NCI-H226 (cell line): Measurements from ENCODE around the gene RASSF7.

Source experiments
- DNase-seq: peaks from one replicate; pipeline ENCODE4 v3.0.0-alpha.2; 2015

RASSF7 gene

DNA sequence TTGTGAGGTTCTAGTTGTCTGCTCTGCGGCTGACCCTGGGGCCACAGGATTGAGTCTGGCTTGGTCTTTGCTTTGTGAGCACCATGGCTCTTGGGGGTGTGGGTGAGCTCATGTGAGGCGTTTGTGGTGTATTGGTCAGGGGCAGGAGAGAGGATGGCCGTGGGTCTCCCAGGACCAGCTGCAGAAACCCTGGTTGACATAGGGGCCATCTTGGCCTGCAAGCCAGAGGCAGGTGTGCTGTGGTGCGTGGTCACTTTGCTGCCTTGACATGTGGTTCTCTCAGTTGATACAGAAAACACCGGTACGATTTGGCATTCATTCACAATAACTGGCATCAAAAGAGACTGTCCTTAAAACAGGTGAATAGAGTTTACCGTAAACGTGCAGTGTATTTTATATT lies 26.8 kb downstream of the RASSF7 start:
- DNase-seq, result no peak

DNA sequence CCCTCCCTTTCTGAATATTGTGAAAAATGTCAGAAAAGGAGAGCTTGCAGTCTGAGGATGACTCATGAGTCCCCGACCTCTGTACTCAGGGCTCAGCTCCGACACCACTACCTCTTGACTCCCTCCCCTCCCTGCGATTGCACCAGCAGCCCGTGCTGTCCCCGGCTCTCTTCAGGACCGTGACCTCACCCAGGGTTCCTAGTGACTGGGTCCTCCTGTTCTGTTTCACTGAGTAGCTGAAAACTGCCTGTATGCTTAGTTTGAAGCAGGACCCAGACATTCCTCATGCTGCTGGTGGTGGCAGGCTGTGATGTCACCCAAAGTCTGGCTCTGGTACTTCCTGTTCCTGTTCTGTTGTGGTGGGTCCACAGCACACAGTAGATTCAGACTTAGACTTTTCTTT lies 27.2 kb downstream of the RASSF7 start:
- DNase-seq, result no peak

DNA sequence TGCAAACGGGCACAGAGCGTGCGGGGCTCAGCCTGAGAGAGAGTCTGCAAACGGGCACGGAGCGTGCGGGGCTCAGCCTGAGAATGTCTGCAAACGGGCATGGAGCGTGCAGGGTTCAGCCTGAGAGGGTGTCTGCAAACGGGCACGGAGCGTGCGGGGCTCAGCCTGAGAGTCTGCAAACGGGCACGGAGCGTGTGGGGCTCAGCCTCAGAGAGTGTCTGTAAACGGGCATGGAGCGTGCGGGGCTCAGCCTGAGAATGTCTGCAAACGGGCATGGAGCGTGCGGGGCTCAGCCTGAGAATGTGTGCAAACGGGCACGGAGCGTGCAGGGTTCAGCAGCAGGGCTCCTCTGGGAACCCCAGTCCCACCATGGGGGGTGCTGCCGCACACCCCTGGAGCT lies 29.0 kb downstream of the RASSF7 start:
- DNase-seq, result no peak

DNA sequence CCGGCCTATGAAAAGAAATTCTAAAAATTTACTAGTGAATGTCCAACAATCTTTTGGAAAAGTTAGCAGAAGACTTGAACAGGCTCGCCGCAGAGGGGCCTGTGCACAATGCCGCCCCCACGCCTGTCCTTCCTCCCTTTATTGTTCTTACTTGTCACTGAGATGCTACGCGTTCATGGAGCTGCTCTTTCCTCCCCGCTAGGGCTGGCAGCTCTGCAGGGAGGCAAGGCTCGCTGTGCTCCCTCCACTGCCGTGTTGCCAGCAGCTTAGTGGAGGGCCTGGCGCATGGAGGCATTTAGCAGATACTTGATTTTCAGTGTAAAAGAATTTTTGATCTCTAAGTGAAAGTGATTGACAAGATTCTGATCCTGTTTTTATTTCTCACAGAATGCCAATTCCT lies 30.2 kb downstream of the RASSF7 start:
- no peak for DNase-seq

DNA sequence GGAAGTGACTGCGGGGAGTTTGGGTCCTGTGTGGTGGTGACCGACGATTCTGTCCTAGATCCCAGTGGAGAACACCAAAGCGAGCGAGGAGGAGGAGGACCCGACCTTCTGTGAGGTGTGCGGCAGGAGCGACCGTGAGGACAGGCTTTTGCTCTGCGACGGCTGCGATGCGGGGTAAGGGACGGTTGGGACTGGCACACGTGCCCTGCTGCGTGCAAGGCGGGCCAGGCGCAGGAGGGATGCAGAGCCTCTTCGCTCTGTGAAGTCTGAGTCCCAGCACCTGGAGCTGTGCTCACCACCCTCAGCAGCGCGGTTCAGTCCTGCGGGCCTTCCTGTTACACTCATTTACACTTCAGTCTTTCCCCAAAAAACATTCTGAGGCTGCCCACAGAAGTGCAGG lies 31.7 kb downstream of the RASSF7 start:
- no peak for DNase-seq

DNA sequence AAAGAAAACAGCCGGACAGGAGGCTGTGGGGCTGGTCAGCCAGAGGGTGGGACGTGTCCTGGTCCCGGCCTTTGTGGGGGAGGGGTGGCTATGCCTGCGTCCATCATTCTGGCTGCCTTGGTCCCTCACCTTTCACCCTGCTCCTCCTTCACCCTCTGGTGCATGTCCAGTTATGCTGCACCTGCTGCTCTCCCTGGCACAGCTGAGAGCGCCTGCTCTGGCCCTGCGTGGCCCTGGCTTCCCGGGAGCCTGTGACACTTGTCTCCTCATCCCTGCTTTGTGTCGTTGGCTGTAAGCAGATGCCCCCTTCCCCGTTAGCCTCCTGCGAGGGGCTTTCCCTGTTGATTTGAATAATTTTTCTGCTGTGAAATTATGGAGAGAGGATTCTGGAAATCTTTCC lies 32.1 kb downstream of the RASSF7 start:
- no peak for DNase-seq

DNA sequence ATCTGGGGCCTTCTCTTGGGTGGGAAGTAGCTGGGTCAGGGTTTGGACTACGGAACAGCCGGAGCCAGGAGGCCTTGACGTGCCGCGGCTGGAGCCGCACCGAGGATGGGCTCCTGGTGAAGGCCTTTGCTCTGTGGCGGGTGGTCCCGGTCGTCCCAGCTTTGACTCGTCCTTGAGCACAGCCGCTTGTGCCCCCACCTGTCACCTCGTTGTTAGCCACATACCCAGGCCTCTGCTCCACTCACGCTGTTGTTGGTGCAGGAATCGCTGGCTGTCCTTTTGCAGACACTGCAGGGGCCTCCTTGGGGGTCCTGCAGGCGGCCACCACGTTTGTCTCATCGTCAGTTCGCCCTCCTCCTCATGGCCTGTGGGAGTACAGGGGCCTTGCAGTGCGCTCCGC lies 32.6 kb downstream of the RASSF7 start:
- DNase-seq, result no peak

DNA sequence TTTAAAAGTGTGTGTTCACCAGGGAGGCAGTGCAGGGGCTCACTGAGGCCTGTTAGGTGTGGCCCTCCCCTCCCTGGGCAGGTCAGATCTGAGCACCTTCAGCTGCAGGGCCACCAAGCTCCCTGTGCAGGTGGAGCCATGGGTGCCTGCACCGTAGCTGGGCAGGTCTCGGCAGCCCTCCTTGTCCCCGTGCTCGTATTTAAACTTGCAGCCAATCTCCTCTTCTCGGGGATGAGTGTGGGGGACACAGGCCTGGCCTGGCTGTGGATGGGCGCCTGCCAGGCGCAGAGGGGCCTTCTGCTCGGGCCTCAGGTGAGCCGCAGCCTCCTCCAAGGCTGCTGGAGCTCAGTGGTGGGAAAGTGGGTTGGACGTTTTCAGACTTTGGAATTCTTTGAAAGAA lies 34.6 kb downstream of the RASSF7 start:
- no peak for DNase-seq

DNA sequence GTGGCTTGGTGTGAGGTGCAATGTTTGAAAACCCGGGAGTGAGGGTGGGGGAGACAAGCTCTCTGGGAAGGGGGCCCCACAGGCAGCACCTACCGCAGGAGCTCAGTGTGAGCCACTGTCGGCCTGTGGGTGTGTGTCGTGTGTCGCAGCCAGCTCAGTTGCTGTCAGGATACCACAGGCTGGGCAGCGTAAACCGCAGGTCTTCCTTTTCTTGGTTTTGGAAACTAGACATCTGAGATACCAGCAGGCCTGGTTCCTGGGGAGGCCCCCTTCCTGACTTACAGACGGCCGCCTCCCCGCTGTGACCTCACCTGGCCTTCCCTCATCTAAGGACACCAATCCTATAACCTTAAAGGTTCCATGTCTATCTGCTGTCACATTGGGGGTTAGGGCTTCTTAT lies 35.6 kb downstream of the RASSF7 start:
- DNase-seq, result no peak

DNA sequence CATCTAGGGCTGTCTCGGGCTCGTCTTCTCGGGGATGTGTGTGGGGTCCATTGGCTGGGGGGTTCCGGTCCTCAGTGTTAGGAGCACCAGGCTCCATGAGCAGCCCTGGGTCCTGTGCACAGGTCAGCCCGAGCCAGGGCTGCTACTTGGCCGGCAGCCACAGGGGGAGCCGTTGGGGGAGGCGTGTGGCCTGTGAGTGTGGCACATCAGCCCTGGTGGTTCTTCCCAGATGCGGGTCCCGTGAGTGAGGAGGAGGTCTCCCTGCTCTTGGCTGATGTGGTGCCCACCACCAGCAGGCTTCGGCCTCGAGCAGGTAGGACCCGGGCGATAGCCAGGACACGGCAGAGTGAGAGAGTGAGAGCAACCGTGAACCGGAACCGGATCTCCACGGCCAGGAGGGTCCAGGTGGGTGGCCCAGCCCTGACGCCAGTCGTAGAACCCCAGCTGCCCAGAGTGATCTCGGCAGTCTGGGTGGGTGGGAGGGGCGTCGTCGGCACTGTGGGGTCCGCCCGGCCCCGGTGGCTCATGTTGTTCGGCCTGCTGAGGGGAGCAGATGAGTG lies 36.5 kb downstream of the RASSF7 start:
- no peak for DNase-seq

DNA sequence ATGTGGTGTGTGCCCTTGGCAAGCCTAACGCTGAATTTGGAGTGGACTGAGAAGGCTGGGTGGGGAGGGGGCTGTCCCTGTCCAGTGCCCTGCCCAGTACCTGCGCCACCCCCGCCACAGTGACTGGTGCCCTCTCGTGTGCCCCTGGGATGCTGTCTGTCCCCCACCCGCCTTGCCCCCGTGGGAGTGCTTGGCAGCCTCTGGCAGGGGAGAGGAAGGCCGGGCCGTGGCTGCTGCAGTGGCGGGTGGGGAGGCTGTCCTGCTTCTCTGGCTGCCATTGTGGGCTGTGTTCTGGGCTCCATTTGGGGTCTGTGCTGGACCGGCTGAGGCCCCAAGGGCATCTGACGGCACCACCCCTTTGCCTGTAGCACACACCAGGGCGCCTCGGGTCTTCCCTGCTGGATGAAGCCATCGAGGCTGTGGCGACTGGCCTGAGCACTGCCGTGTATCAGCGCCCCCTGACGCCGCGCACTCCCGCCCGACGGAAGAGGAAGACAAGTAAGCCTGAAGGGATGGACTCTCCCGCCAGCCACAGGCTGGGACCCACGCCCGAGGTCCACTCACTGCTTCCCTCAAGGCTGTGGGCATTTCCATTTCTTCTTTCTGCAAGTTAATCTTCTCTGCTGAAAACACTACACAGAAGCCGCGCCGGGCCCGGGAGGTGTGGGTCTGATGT lies 37.4 kb downstream of the RASSF7 start:
- no peak for DNase-seq

DNA sequence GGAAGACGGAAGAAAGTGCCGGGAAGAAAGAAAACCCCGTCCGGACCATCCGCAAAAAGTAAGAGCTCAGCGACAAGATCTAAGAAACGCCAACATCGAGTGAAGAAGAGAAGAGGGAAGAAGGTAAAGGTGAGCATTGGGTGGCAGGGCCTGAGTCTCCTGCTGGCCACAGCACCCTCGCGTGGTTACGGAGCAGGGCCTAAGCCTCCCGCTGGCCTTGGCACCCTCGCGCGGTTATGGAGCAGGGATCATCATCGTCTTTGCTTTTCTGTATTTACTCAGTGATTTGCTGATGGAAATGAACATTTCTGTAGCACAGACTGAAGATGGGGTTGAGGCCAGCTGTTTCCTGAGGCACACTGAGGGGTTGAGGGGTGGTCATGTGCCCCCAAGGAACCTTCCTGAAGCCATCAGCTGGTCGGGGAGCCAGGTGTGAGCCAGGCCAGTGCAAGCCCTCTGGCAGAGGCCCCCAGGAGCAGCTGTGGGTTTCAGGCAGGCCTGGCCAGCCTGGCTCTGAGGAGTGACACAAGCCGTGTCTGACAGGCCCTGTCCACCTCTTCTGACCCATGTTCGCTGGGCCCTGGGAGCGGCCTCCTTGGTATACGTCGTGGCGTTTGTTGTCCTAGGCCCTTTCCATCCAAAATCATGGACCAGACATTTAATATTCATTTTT lies 40.9 kb downstream of the RASSF7 start:
- no peak for DNase-seq

DNA sequence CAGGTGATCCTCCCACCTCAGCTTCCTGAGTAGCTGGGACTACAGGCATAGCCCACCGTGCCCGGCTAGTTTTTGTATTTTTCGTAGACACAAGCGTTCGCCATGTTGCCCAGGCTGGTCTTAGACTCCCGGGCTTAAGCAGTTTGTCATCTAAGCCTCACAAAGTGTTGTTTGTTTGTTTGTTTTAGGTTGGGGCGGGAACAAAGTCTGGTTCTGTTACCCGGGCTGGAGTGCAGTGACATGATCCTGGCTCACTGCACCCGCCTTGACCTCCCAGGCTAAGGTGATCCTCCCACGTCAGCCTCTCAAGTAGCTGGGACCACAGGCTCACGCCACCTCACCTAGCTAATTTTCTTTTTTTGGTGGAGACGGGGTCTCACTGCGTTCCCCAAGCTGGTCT lies 42.4 kb downstream of the RASSF7 start:
- no peak for DNase-seq

DNA sequence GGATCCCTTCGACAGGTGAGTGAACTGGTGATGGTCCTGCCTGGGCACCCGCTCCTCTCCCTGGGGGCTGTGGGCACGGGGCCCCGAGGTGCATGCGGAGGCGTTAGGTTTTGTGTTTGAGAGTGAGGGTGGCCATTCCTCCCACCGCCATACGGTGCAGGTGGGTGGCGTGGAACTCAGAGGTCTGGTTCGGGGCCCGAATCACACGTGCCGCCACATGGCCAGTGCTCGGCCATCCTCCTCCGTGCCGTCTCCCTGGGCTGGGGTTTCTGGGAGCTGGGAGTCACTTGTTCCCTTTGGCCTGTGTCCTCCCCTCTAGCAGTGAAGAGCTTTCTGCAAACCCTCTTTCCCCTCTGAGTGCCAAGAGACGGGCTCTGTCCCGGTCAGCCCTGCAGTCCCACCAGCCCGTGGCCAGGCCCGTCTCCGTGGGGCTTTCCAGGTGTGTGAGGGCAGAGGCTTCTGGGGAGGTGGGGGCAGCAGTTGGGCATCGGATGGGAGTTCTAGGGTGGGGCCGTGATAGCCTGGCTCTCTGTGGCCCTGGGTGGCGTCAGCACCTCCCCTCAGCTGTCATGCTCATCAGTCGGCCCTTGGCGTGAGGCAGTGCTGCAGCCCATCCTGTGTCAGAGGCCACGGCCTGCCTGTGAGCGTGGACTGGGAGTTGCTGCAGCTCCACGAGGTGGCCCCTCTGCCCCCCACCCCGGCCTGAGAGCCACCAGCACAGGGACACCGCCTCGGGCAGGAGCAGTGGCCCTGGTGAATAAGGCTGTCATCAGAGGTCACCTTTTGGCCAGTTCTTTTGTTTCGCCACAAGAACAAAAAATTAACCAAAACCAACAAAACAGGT lies 44.7 kb downstream of the RASSF7 start:
- no peak for DNase-seq

DNA sequence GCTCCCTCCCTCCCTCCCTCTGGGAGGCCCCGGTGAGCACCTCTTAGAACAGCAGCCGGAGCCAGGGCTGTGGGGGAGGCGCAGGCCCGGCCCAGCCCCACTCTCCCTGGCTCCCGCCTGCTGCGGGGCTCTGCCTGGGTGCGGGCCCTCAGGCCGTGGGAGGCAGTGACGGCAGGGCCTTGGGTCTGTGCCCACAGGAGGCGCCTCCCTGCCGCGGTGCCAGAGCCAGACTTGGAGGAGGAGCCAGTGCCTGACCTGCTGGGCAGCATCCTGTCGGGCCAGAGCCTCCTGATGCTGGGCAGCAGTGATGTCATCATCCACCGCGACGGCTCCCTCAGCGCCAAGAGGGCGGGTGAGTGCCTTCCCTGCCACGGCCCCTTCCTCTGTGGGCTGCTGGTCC lies 45.5 kb downstream of the RASSF7 start:
- DNase-seq, result peak; percentile 99

DNA sequence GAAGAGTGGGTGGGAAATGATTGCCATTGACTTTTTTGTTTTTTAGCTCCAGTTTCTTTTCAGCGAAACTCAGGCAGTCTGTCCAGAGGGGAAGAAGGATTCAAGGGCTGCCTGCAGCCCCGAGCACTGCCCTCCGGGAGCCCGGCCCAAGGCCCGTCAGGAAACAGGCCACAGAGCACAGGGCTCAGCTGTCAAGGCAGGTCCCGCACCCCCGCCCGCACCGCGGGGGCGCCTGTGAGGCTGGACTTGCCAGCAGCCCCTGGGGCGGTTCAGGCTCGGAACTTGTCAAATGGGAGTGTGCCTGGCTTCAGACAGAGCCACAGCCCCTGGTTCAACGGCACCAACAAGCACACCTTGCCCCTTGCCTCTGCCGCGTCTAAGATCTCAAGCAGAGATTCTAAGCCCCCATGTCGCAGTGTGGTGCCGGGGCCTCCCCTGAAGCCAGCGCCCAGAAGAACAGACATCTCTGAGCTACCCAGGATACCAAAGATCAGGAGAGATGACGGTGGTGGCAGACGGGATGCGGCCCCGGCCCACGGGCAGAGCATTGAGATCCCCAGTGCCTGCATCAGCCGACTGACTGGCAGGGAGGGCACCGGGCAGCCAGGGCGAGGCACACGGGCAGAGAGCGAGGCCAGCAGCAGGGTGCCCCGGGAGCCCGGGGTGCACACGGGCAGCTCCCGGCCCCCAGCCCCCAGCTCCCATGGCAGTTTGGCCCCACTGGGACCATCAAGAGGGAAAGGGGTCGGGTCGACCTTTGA lies 46.4 kb downstream of the RASSF7 start:
- DNase-seq, result no peak

DNA sequence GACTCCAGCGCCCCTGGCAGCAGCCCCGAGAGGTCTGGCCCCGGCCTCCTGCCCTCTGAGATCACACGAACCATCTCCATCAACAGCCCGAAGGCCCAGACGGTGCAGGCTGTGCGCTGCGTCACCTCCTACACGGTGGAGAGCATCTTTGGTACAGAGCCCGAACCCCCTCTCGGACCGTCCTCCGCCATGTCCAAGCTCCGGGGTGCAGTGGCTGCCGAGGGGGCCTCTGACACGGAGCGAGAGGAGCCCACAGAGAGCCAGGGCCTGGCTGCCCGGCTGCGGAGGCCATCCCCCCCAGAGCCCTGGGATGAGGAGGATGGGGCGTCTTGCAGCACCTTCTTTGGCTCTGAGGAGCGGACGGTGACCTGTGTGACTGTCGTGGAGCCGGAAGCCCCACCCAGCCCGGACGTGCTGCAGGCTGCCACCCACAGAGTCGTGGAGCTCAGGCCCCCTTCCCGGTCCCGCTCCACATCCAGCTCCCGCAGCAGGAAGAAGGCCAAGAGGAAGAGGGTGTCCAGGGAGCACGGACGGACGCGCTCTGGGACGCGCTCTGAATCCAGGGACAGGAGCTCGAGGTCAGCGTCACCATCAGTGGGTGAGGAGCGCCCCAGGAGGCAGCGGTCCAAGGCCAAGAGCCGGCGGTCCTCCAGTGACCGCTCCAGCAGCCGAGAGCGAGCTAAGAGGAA lies 47.3 kb downstream of the RASSF7 start:
- no peak for DNase-seq

DNA sequence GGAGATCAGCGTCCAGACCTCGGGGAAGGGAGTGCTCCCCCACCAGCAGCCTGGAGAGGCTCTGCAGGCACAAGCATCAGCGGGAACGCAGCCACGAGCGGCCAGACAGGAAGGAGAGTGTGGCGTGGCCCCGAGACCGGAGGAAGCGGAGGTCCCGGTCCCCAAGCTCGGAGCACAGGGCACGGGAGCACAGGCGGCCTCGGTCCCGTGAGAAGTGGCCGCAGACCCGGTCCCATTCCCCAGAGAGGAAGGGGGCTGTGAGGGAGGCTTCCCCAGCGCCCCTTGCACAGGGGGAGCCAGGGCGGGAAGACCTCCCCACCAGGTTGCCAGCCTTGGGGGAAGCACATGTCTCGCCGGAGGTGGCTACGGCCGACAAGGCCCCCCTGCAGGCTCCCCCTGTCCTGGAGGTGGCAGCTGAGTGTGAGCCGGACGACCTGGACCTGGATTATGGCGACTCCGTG lies 48.1 kb downstream of the RASSF7 start:
- no peak for DNase-seq

DNA sequence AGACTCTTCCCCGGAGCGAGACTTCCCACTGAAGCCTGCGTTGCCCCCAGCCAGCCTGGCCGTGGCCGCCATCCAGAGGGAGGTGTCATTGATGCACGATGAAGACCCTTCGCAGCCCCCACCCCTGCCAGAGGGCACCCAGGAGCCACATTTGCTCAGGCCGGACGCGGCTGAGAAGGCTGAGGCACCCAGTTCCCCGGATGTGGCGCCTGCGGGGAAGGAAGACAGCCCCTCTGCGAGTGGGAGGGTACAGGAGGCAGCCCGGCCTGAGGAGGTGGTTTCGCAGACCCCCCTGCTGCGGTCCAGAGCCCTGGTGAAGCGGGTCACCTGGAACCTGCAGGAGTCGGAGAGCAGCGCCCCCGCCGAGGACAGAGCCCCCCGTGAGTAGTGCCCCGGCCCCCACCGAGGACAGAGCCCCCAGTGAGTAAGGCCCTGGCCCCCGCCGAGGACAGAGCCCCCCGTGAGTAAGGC lies 48.6 kb downstream of the RASSF7 start:
- DNase-seq, result no peak

DNA sequence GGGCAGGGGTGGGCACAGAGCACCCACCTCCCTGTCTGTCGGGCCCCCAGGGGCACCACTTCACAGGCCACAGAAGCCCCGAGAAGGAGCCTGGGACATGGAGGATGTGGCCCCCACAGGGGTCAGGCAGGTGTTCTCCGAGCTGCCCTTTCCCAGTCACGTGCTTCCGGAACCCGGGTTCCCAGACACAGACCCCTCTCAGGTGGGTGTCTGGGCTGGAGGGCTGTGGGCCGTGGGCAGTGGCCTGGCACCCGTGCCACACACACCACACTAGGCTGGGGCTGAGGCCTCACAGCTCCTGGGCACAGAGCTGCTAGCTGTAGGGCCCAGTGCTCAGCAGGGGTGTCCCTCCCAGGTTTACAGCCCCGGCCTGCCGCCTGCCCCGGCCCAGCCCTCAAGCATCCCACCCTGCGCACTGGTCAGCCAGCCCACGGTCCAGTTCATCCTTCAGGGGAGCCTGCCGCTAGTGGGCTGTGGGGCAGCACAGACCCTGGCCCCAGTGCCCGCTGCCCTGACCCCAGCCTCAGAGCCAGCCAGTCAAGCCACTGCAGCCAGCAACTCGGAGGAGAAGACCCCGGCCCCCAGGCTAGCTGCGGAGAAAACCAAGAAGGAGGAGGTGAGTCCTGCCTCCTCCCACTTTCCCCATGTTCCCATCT lies 49.5 kb downstream of the RASSF7 start:
- DNase-seq, result no peak
